A673 (cell line): ENCODE results near the gene SDK1. TPM values are rescaled to one million over a fixed set of nuclear protein-coding genes. Genes with fewer than 3 reads are reported as not detected.

Experiments
- BruUV-seq: library from RNA; stranded (reverse); fragments of 400-500 nt; replicated peaks from 2 replicates; lab custom pipeline; 2021; lab: Mats Ljungman, UMichigan
- CTCF ChIA-PET: fragments of 300-600 bp; sonication (Branson Sonifier 250); formaldehyde crosslinking; loops from one replicate; lab custom pipeline; 2022; ENCODE audit warnings: antibody characterized with exemption; lab: Charles Lee
- POLR2A ChIA-PET: fragments of 300-600 bp; sonication (Branson Sonifier 250); formaldehyde crosslinking; loops from one replicate; lab custom pipeline; 2022; ENCODE audit warnings: antibody characterized with exemption; ENCODE audit not compliant: low non-redundant PET; lab: Charles Lee
- DNase-seq: peaks from one replicate; pipeline ENCODE4 v3.0.0-alpha.2; 2015; ENCODE audit warnings: low spot score
- H3K27ac ChIP-seq: fragments of 200-600 bp; sonication (generic); 2 replicates; pipeline ENCODE4 v1.5.1; 2016; ENCODE audit warnings: mixed run types, low read depth, mild to moderate bottlenecking, mixed read lengths, antibody characterized with exemption, low read length; ENCODE audit not compliant: poor library complexity, severe bottlenecking
- H3K27me3 ChIP-seq: fragments of 200-600 bp; sonication (generic); replicated peaks from 2 replicates; pipeline ENCODE4 v1.6.1; 2017; ENCODE audit warnings: mixed run types, low read depth, mild to moderate bottlenecking, mixed read lengths, antibody characterized with exemption, low read length; ENCODE audit not compliant: insufficient read depth, poor library complexity
- H3K36me3 ChIP-seq: fragments of 200-600 bp; sonication (generic); 2 replicates; pipeline ENCODE4 v1.6.1; 2016; ENCODE audit warnings: mixed run types, mild to moderate bottlenecking, mixed read lengths, antibody characterized with exemption, low read length; ENCODE audit not compliant: insufficient read depth, poor library complexity, severe bottlenecking
- H3K4me1 ChIP-seq: fragments of 200-600 bp; sonication (generic); 2 replicates; pipeline ENCODE4 v1.6.1; 2017; ENCODE audit warnings: mixed run types, mild to moderate bottlenecking, mixed read lengths, antibody characterized with exemption, low read length; ENCODE audit not compliant: insufficient read depth, poor library complexity, severe bottlenecking
- H3K4me3 ChIP-seq: fragments of 200-600 bp; sonication (generic); 2 replicates; pipeline ENCODE4 v1.5.1; 2016; ENCODE audit warnings: low read depth, mixed run types, mild to moderate bottlenecking, mixed read lengths, low read length; ENCODE audit not compliant: poor library complexity, severe bottlenecking
- H3K9me3 ChIP-seq: fragments of 200-600 bp; sonication (generic); 2 replicates; pipeline ENCODE4 v1.6.1; 2016; ENCODE audit warnings: mixed run types, low read depth, mild to moderate bottlenecking, mixed read lengths, antibody characterized with exemption, low read length; ENCODE audit not compliant: poor library complexity, severe bottlenecking
- CTCF ChIP-seq: fragments of 300-800, 200-600 bp; sonication (generic); conservative IDR thresholded peaks from 2 replicates; pipeline ENCODE4 v1.5.1; 2017; ENCODE audit warnings: low read depth, mild to moderate bottlenecking, antibody characterized with exemption, low read length, moderate library complexity, mixed read lengths
- EZH2 ChIP-seq: fragments of 200-600 bp; sonication (generic); IDR thresholded peaks from 2 replicates; pipeline ENCODE4 v1.6.1; 2017; ENCODE audit warnings: borderline replicate concordance, low read depth, mild to moderate bottlenecking, mixed read lengths, antibody characterized with exemption, low read length; ENCODE audit not compliant: poor library complexity, severe bottlenecking
- intact Hi-C: fragments of 100-400 bp; cut with micrococcal nuclease; formaldehyde crosslinking; loops from one replicate; pipeline ENCODE4 v1.10.0; 2022; ENCODE audit not compliant: unreplicated experiment
- total RNA-seq: library from RNA; stranded (reverse); gene quantifications from 2 replicates; pipeline ENCODE4 v1.2.3, GENCODE V29; 2021

The SDK1 gene
- total RNA-seq, 1 experiment from 2014 or later = 14.7 TPM

GRCh38 chr7:4198301-4198700 lies 897.2 kb downstream of the SDK1 start:
- intact Hi-C loops = no loop called here
- BruUV-seq = no TSS peak
- H3K36me3 ChIP-seq = no peaks in the 10 kb centered on the region
- ChIA-PET POLR2A (no interaction called here), CTCF (no interaction called here)
- TF ChIP-seq EZH2 = no peak
- TF ChIP-seq CTCF = no peak
- no peak for DNase-seq
- H3K27me3 ChIP-seq = no peaks in the 10 kb centered on the region
- H3K4me1 ChIP-seq = no peaks in the 10 kb centered on the region
- H3K9me3 ChIP-seq = no peaks in the 10 kb centered on the region
- H3K4me3 ChIP-seq = no peak overlapping the region
- H3K27ac ChIP-seq = no peak overlapping the region

GRCh38 chr7:4200546-4201094 lies 899.6 kb downstream of the SDK1 start:
- H3K27ac ChIP-seq = no peak overlapping the region
- no peak for TF ChIP-seq EZH2
- no peak for TF ChIP-seq CTCF
- BruUV-seq = no TSS peak

GRCh38 chr7:4201566-4201965 lies 900.5 kb downstream of the SDK1 start:
- BruUV-seq = no TSS peak
- DNase-seq = no peak
- Histone ChIP-seq H3K4me1 (no peaks in the 10 kb centered on the region), H3K27ac (no peak overlapping the region), H3K9me3 (no peaks in the 10 kb centered on the region), H3K4me3 (no peak overlapping the region), H3K27me3 (no peaks in the 10 kb centered on the region), H3K36me3 (no peaks in the 10 kb centered on the region)
- ChIA-PET CTCF (no interaction called here), POLR2A (no interaction called here)
- TF ChIP-seq EZH2 (no peak), CTCF (no peak)
- intact Hi-C loops = no loop called here

More at GRCh38 chr7:4200546-4201094, 899.6 kb downstream of the SDK1 start:
- H3K9me3 ChIP-seq = no peaks in the 10 kb centered on the region
- no peaks in the 10 kb centered on the region for H3K4me1 ChIP-seq
- POLR2A ChIA-PET = no interaction called here
- no peaks in the 10 kb centered on the region for H3K36me3 ChIP-seq
- DNase-seq = no peak
- CTCF ChIA-PET = no interaction called here
- intact Hi-C loops = no loop called here
- no peaks in the 10 kb centered on the region for H3K27me3 ChIP-seq
- no peak overlapping the region for H3K4me3 ChIP-seq
